Fibroblast of the aortic adventitia (primary cell): ENCODE results near the gene CACNA2D3. TPM values are rescaled to one million over a fixed set of nuclear protein-coding genes. Genes with fewer than 3 reads are reported as not detected.

Experiments
- DNase-seq: peaks from one replicate; pipeline ENCODE4 v3.0.0-alpha.2; 2010; ENCODE audit warnings: low read depth
- H3K4me3 ChIP-seq: 2 replicates; pipeline ENCODE4 v1.5.1; 2011; ENCODE audit warnings: low read depth, mild to moderate bottlenecking, control low read depth, low read length, moderate library complexity
- total RNA-seq: library from RNA; depleted of rRNA; stranded (reverse); fragments of >200 nt; gene quantifications from 2 replicates; pipeline ENCODE4 v1.2.3, GENCODE V29; 2012; ENCODE audit warnings: low replicate concordance
- TF ChIP-seq, protein P1 (sequence below): IDR thresholded peaks from 2 replicates; pipeline ENCODE4 v1.5.1; 2011; ENCODE audit warnings: mild to moderate bottlenecking, low read length, control low read depth, inconsistent platforms; ENCODE audit not compliant: insufficient read depth

Gene CACNA2D3
- total RNA-seq, 1 donor, result 0.45 TPM

DNA sequence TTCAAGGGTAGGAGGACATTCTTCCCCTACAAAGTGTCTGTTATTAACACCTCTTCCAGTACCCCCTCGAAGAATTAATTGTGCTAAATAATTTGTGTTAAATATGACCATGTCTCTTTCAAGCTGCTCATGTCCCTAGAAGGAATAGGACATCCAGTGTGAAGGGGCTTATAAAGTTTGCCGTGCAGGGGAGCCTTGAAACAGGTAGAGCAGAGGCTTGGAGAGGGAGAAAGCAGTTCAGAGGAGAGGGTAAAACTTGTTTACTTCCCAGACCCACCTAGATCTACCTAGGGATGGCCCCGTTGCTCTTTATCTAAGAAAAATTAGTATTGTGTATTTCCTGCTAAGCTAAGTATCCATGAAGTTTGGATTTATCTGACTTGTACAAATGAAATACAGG is 114.8 kb downstream of the CACNA2D3 start:
- TF ChIP-seq, protein P1, sequence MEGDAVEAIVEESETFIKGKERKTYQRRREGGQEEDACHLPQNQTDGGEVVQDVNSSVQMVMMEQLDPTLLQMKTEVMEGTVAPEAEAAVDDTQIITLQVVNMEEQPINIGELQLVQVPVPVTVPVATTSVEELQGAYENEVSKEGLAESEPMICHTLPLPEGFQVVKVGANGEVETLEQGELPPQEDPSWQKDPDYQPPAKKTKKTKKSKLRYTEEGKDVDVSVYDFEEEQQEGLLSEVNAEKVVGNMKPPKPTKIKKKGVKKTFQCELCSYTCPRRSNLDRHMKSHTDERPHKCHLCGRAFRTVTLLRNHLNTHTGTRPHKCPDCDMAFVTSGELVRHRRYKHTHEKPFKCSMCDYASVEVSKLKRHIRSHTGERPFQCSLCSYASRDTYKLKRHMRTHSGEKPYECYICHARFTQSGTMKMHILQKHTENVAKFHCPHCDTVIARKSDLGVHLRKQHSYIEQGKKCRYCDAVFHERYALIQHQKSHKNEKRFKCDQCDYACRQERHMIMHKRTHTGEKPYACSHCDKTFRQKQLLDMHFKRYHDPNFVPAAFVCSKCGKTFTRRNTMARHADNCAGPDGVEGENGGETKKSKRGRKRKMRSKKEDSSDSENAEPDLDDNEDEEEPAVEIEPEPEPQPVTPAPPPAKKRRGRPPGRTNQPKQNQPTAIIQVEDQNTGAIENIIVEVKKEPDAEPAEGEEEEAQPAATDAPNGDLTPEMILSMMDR, result no peak
- H3K4me3 ChIP-seq, result no peak overlapping the region
- no peak for DNase-seq

DNA sequence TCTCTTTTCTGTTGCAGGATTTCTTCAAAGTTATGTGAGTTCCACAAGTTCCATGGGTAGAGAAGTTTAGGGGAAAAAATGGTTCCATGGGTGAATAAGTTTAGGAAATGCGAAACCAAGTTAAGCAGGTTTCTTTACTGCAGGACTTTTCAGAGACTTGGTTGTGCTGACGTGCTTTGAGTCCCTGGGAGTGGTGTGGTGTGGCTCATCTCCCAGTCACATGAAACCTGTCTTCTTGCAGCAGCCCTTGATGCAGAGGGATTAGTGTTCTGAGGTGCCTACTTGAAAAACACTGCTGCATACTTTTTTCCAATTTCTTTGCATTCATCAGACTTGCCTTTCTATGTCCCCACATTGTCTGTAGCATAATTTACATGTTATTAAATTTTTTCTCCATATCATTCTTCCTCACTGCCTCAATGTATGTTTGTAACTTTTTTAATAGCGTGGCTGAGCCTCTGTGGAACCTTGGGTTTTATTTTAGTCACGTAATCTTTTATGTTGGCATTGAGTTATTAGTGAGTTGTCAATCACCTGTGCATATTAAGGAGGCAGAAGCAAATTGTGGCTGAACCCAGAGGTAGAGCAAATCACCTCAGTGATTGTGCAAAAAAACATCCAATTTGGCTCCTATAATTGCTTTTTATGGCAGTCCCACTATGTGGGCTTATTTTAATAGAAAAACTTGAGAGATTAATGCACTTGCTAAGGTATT is 115.6 kb downstream of the CACNA2D3 start:
- no peak overlapping the region for H3K4me3 ChIP-seq
- no peak for DNase-seq
- TF ChIP-seq, protein P1, result no peak

DNA sequence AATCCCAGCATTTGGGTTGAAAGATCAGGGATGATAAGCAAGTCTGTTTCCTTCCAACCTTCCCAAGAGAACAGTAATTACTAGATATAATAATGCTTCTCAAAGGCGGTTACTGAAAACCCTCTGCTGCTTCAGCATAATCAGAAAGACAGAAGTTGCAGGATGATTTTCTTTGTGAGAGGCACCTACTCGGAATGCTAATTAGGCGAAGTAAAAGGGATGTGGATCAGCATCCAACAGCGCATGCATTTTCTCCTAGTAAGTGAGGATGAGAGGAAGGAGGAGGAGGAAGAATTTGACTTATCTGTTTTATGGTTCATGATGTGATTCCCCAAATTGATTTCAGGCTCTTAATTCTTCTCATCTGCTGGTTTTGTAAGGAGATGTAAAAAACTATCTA is 118.0 kb downstream of the CACNA2D3 start:
- H3K4me3 ChIP-seq, result no peak overlapping the region
- TF ChIP-seq, protein P1, result no peak
- DNase-seq, result no peak

DNA sequence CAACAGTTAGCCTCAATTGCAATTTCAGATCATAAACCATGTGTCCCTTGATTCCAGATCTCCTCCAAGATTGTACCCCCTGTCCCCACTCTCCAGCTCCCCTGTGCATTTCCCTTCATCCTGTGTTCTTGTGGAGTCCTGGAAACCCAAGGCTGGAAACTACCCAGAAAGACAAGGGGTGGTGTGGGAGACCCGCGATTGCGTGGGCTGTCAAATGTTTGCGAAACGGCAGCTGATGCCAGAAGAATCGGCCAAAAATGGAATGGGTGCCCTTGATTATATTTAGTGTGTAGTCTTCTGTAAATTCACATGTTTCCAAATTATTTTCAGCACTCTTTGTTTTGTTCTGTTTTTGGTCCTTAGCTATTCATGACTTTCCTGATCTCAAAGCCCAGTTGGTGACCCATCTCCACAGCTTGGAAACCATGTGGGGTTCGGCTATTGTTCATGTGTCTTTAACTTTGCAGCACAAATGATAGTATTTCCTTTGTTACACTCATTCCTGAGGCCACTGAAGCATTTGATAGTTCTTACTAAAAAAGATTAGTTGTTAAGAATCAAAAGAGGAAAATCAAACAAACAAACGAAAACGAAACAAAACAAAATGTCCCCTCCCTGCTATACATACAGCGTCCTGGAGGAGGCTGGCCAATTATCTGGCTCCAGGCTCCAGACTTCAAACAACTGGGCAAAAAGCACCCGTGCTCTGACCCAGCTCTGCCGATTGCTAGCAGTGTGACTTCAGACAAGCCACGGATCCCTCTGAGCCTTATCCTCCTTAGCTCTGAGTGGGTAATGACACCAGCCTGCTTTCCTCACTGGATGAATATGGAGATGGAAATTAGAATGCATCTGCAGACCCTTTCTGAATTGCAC is 120.9 kb downstream of the CACNA2D3 start:
- DNase-seq, result no peak
- H3K4me3 ChIP-seq, result no peak overlapping the region
- TF ChIP-seq, protein P1, result no peak

DNA sequence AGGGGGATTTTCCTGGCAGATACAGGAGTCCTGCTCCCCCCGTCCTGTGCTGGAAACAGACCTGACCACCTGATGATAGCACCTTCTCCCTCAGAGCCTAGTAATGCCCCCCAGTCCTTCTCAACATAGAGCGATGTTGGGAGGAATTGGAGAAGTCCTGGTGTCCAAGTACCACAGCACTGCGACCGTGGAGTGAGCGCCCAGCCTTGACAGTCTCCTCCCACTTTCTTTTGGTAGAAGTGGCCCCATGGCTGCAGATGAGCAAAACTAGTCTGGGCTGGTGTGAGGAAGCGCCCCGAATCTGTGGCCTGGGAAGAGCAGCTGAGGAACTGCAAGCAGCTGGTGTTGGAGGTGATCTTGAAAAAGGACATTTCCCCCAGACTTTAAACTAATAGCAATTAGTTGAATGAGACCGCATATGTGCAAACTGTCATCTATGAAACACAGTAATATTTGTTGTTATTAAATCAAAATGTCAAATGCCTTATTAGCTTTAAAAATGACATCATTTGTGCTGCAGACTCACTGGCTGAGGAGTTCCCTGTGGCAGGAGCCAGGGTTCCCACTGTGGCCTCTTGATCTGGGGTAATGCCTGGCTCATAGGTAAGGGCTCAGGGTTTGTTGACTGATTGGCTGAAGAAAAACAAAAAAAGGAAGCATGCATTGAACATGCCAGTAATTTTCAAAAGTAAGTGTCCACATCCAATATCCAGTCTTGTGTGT is 121.8 kb downstream of the CACNA2D3 start:
- no peak overlapping the region for H3K4me3 ChIP-seq
- TF ChIP-seq, protein P1, result no peak
- DNase-seq, result no peak

DNA sequence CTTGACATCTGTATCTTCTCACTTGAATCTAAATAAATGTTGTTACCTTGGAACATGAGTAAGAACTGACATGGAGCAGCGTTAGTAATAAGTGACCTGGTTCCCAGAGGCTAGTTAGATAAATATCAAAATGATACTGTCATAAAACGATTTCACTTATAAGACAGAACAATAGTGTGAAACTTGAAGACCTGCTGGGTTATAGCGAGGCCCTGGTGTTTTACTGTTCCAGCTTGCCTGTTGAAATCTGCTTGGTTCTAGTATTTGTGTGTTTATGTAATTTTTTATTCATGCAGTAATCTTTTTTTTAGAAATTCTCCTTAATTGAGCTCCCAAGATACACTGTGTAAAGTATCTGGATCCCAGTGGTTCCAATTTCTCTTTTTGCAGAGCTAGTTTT is 129.4 kb downstream of the CACNA2D3 start:
- H3K4me3 ChIP-seq, result no peak overlapping the region
- no peak for DNase-seq
- TF ChIP-seq, protein P1, result no peak
